Measurements from ENCODE around the gene PLK3. TPM values are rescaled to one million over a fixed set of nuclear protein-coding genes. Genes with fewer than 3 reads are reported as not detected.

The PLK3 gene
- total RNA-seq, 1 donor = 33.7 TPM

DNA sequence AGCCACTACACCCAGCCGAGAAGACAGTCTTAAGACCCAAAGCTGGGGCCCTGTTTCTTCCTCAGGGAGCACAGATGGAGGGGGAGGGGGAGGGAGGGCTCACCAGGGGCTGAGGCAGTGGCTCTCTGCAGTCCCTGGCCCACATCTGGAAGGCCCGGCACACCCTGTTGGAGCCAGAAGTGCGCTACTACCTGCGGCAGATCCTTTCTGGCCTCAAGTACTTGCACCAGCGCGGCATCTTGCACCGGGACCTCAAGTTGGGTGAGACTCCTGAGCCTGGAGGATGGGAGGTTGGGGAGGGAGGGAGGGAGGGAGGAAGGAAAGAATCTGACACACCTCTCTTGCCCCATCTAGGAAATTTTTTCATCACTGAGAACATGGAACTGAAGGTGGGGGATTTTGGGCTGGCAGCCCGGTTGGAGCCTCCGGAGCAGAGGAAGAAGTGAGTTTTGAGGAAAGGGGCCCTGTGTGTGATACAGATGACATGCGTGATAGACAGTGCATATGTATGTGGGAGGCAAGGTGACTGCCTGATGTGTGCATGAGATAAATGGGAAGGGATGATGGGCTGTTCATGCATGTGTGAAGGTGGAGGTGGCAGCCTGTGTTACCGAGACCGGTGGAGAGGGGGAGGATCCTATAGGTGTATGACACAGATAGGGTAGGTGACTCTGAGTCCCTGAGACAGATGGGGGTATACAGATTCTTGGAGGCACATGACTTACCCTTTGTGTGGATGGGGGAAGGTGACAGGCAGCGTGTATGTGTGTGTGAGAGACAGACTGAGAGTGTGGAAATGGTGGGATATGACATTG is 1.5 kb downstream of the PLK3 start:
- Histone ChIP-seq H3K4me1 (ENCODE audit: insufficient read depth, low read length) (peaks cover 31% of the 10 kb centered on the region), H2AFZ (ENCODE audit: low read length) (no peak overlapping the region), H4K20me1 (ENCODE audit: insufficient read depth, low read length) (peaks cover 19% of the 10 kb centered on the region), H3K79me2 (ENCODE audit: insufficient read depth, low read length) (peaks cover 50% of the 10 kb centered on the region), H3K27ac (ENCODE audit: low read depth, low read length) (peak overlapping the region; percentile 66), H3K27me3 (ENCODE audit: insufficient read depth, low read length) (no peaks in the 10 kb centered on the region), H3K4me3 (ENCODE audit: insufficient read depth, low read length) (peak overlapping the region; percentile 82), H3K36me3 (ENCODE audit: insufficient read depth, low read length) (peaks cover 45% of the 10 kb centered on the region), H3K9me3 (ENCODE audit: low read depth, low read length) (no peaks in the 10 kb centered on the region), H3K4me2 (ENCODE audit: insufficient read depth, low read length) (peak overlapping the region; percentile 93)
- TF ChIP-seq, protein P1, sequence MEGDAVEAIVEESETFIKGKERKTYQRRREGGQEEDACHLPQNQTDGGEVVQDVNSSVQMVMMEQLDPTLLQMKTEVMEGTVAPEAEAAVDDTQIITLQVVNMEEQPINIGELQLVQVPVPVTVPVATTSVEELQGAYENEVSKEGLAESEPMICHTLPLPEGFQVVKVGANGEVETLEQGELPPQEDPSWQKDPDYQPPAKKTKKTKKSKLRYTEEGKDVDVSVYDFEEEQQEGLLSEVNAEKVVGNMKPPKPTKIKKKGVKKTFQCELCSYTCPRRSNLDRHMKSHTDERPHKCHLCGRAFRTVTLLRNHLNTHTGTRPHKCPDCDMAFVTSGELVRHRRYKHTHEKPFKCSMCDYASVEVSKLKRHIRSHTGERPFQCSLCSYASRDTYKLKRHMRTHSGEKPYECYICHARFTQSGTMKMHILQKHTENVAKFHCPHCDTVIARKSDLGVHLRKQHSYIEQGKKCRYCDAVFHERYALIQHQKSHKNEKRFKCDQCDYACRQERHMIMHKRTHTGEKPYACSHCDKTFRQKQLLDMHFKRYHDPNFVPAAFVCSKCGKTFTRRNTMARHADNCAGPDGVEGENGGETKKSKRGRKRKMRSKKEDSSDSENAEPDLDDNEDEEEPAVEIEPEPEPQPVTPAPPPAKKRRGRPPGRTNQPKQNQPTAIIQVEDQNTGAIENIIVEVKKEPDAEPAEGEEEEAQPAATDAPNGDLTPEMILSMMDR (IDR thresholded peaks at IDR 0.05; ENCODE audit: extremely low read depth, low read depth, low read length) = no peak
- DNase-seq (ENCODE audit: insufficient read length, low spot score, missing footprints) = peak; percentile 69

- DNase-seq (ENCODE audit: insufficient read length, low spot score, missing footprints) = peak; percentile 91
- Histone ChIP-seq H3K4me2 (ENCODE audit: insufficient read depth, low read length) (peak overlapping the region; percentile 93), H3K36me3 (ENCODE audit: insufficient read depth, low read length) (peaks cover 47% of the 10 kb centered on the region), H4K20me1 (ENCODE audit: insufficient read depth, low read length) (peaks cover 19% of the 10 kb centered on the region), H2AFZ (ENCODE audit: low read length) (no peak overlapping the region), H3K4me1 (ENCODE audit: insufficient read depth, low read length) (peaks cover 39% of the 10 kb centered on the region), H3K79me2 (ENCODE audit: insufficient read depth, low read length) (peaks cover 50% of the 10 kb centered on the region), H3K9me3 (ENCODE audit: low read depth, low read length) (no peaks in the 10 kb centered on the region), H3K27ac (ENCODE audit: low read depth, low read length) (peak overlapping the region; percentile 66), H3K4me3 (ENCODE audit: insufficient read depth, low read length) (peak overlapping the region; percentile 82), H3K27me3 (ENCODE audit: insufficient read depth, low read length) (no peaks in the 10 kb centered on the region)
- TF ChIP-seq, protein P1 (IDR thresholded peaks at IDR 0.05; ENCODE audit: extremely low read depth, low read depth, low read length) = no peak
Observed at GRCh38 chr1:44802306-44803061, 2.3 kb downstream of the PLK3 start.

- Histone ChIP-seq H3K4me2 (ENCODE audit: insufficient read depth, low read length) (peak overlapping the region; percentile 93), H3K27me3 (ENCODE audit: insufficient read depth, low read length) (no peaks in the 10 kb centered on the region), H3K4me3 (ENCODE audit: insufficient read depth, low read length) (peak overlapping the region; percentile 82), H2AFZ (ENCODE audit: low read length) (no peak overlapping the region), H3K4me1 (ENCODE audit: insufficient read depth, low read length) (peaks cover 44% of the 10 kb centered on the region), H3K27ac (ENCODE audit: low read depth, low read length) (peak overlapping the region; percentile 66), H3K9me3 (ENCODE audit: low read depth, low read length) (no peaks in the 10 kb centered on the region), H4K20me1 (ENCODE audit: insufficient read depth, low read length) (peaks cover 19% of the 10 kb centered on the region), H3K79me2 (ENCODE audit: insufficient read depth, low read length) (peaks cover 50% of the 10 kb centered on the region), H3K36me3 (ENCODE audit: insufficient read depth, low read length) (peaks cover 47% of the 10 kb centered on the region)
- TF ChIP-seq, protein P1 (IDR thresholded peaks at IDR 0.05; ENCODE audit: extremely low read depth, low read depth, low read length) = no peak
- no peak for DNase-seq (ENCODE audit: insufficient read length, low spot score, missing footprints)
Observed at GRCh38 chr1:44803062-44803311, 2.8 kb downstream of the PLK3 start.
